HCT116 (cell line): ENCODE data around the gene HLA-DRA. TPM values are rescaled to one million over a fixed set of nuclear protein-coding genes. Genes with fewer than 3 reads are reported as not detected.

Source experiments
- ATAC-seq: fragments of 200-7000 bp; cut with Tn5 transposase; 2 replicates; pipeline ENCODE4 v1.9.1; 2020; ENCODE audit warnings: mild to moderate bottlenecking, moderate library complexity
- BruUV-seq: library from RNA; stranded (reverse); fragments of 400-500 nt; replicated peaks from 2 replicates; lab custom pipeline; 2021; lab: Mats Ljungman, UMichigan
- CTCF ChIA-PET: fragments of 300-600 bp; sonication (Branson Sonifier 250); formaldehyde crosslinking; loops from one replicate; lab custom pipeline; 2021; ENCODE audit warnings: antibody characterized with exemption; lab: Charles Lee
- POLR2A ChIA-PET: fragments of 300-600, 350-600 bp; sonication (Branson Sonifier 250); formaldehyde crosslinking; loops from one replicate; lab custom pipeline; 2021; ENCODE audit warnings: antibody characterized with exemption; lab: Charles Lee
- RAD21 ChIA-PET, 2 experiments: fragments of 300-600 bp; sonication (Branson Sonifier 250); formaldehyde crosslinking; loops; one replicate each; lab custom pipeline; 2023; ENCODE audit warnings: low total read pairs in 2 of 2; ENCODE audit not compliant: uncharacterized antibody in 2 of 2, unreplicated experiment in 2 of 2, low non-redundant PET in 1 of 2; lab: Charles Lee
- DNase-seq: peaks from one replicate; pipeline ENCODE4 v3.0.0-alpha.2; 2010; ENCODE audit warnings: low read depth, low spot score
- H2AFZ ChIP-seq: fragments of 200-600 bp; shearing (Covaris generic), sonication (generic); 2 replicates; pipeline ENCODE4 v1.6.1; 2017; ENCODE audit warnings: low read depth, mixed run types, mixed read lengths, antibody characterized with exemption, low read length; ENCODE audit not compliant: poor library complexity, severe bottlenecking
- H3K27ac ChIP-seq: 2 replicates; pipeline ENCODE4 v1.5.1; 2012; ENCODE audit warnings: low read depth, low read length
- H3K27me3 ChIP-seq: fragments of 200-600 bp; sonication (generic); 2 replicates; pipeline ENCODE4 v1.6.1; 2016; ENCODE audit warnings: mixed run types, low read length, mixed read lengths; ENCODE audit not compliant: insufficient read depth
- H3K36me3 ChIP-seq, 2 experiments: fragments of 200-500 bp in 1 of 2; fragments of 200-600 bp in 1 of 2; sonication (Bioruptor generic) in 1 of 2; sonication (generic) in 1 of 2; 2 replicates each; pipeline versions ENCODE4 v1.5.1 to v1.6.1; 2014 to 2016; ENCODE audit warnings: low read length in 2 of 2, inconsistent platforms in 1 of 2, mixed read lengths in 1 of 2, mixed run types in 1 of 2; ENCODE audit not compliant: insufficient read depth in 2 of 2, control insufficient read depth in 1 of 2
- H3K4me1 ChIP-seq, 2 experiments: fragments of 200-600 bp in 1 of 2; sonication (generic) in 1 of 2; 2 replicates each; pipeline versions ENCODE4 v1.5.1 to v1.6.1; 2012 to 2017; ENCODE audit warnings: low read length in 2 of 2, inconsistent platforms in 1 of 2, mild to moderate bottlenecking in 1 of 2, mixed read lengths in 1 of 2, mixed run types in 1 of 2, moderate library complexity in 1 of 2; ENCODE audit not compliant: insufficient read depth in 2 of 2, control insufficient read depth in 1 of 2
- H3K4me2 ChIP-seq: fragments of 200-600 bp; sonication (generic); 2 replicates; pipeline ENCODE4 v1.6.1; 2017; ENCODE audit warnings: mixed run types, low read length, mixed read lengths
- H3K4me3 ChIP-seq, 2 experiments: fragments of 200-600 bp in 1 of 2; sonication (generic) in 1 of 2; replicated peaks in 1 of 2; 2 replicates each; pipeline ENCODE4 v1.5.1; 2011 to 2016; ENCODE audit warnings: low read length in 2 of 2, control low read depth in 1 of 2, low read depth in 1 of 2, mild to moderate bottlenecking in 1 of 2, mixed read lengths in 1 of 2, mixed run types in 1 of 2
- H3K79me2 ChIP-seq: fragments of 200-600 bp; sonication (generic); 2 replicates; pipeline ENCODE4 v1.6.1; 2017; ENCODE audit warnings: mild to moderate bottlenecking, mixed run types, low read length, moderate library complexity, mixed read lengths; ENCODE audit not compliant: insufficient read depth
- H3K9ac ChIP-seq: fragments of 200-600 bp; sonication (generic); 2 replicates; pipeline ENCODE4 v1.6.1; 2016; ENCODE audit warnings: low read length, mixed read lengths
- H3K9me2 ChIP-seq: fragments of 200-600 bp; sonication (generic), shearing (Covaris generic); 2 replicates; pipeline ENCODE4 v1.6.1; 2017; ENCODE audit warnings: mixed run types, mild to moderate bottlenecking, moderate library complexity; ENCODE audit not compliant: insufficient read depth
- H3K9me3 ChIP-seq, 2 experiments: fragments of 200-500 bp in 1 of 2; fragments of 200-600 bp in 1 of 2; sonication (Bioruptor generic) in 1 of 2; sonication (generic) in 1 of 2; 2 replicates each; pipeline ENCODE4 v1.6.1; 2014 to 2017; ENCODE audit warnings: low read length in 2 of 2, mixed read lengths in 2 of 2, inconsistent platforms in 1 of 2, low read depth in 1 of 2, mild to moderate bottlenecking in 1 of 2, mixed run types in 1 of 2, moderate library complexity in 1 of 2; ENCODE audit not compliant: control insufficient read depth in 1 of 2, insufficient read depth in 1 of 2
- H4K20me1 ChIP-seq: fragments of 200-600 bp; sonication (generic), shearing (Covaris generic); 2 replicates; pipeline ENCODE4 v1.6.1; 2017; ENCODE audit warnings: mixed run types, mild to moderate bottlenecking, moderate library complexity; ENCODE audit not compliant: insufficient read depth
- ATF3 ChIP-seq: IDR thresholded peaks from 2 replicates; pipeline ENCODE4 v1.6.1; 2012
- CEBPB ChIP-seq: IDR thresholded peaks from 2 replicates; pipeline ENCODE4 v1.6.1; 2012; ENCODE audit warnings: low read depth
- CTCF ChIP-seq, 3 experiments: fragments of 200-600 bp in 1 of 3; sonication (generic) in 1 of 3; IDR thresholded peaks in 2 of 3; conservative IDR thresholded peaks in 1 of 3; 2 replicates each; pipeline ENCODE4 v1.5.1; 2012 to 2017; ENCODE audit warnings: low read depth in 2 of 3, low read length in 2 of 3, antibody characterized with exemption in 1 of 3, borderline replicate concordance in 1 of 3, control low read depth in 1 of 3, mild to moderate bottlenecking in 1 of 3, mixed read lengths in 1 of 3, mixed run types in 1 of 3, moderate library complexity in 1 of 3; ENCODE audit not compliant: insufficient read depth in 1 of 3
- EZH2phosphoT487 ChIP-seq: fragments of 200-600 bp; IDR thresholded peaks from 2 replicates; pipeline ENCODE4 v1.6.1; 2018; ENCODE audit warnings: antibody characterized with exemption, borderline replicate concordance
- JUND ChIP-seq: IDR thresholded peaks from 2 replicates; pipeline ENCODE4 v1.6.1; 2012
- POLR2A ChIP-seq: IDR thresholded peaks from 2 replicates; pipeline ENCODE4 v1.7.0; 2011; ENCODE audit warnings: borderline replicate concordance; ENCODE audit not compliant: insufficient read depth, insufficient read length; ENCODE audit errors: extremely low read depth
- POLR2AphosphoS5 ChIP-seq: IDR thresholded peaks from 2 replicates; pipeline ENCODE4 v1.6.1; 2011; ENCODE audit warnings: mild to moderate bottlenecking, low read depth, low read length, moderate library complexity
- SIN3A ChIP-seq: IDR thresholded peaks from 2 replicates; pipeline ENCODE4 v1.6.1; 2012; ENCODE audit warnings: low read depth
- YY1 ChIP-seq: IDR thresholded peaks from 2 replicates; pipeline ENCODE4 v1.6.1; 2011; ENCODE audit warnings: low read length, low read depth, moderate library complexity, mild to moderate bottlenecking; ENCODE audit not compliant: insufficient replicate concordance; ENCODE audit errors: extremely low read depth
- ZNF274 ChIP-seq: fragments of 200-500 bp; sonication (Bioruptor generic); IDR thresholded peaks from 2 replicates; pipeline ENCODE4 v1.6.1; 2014; ENCODE audit warnings: mild to moderate bottlenecking, low read depth, low read length, inconsistent platforms
- intact Hi-C: fragments of 100-400 bp; cut with micrococcal nuclease; formaldehyde crosslinking; loops from 2 replicates; pipeline ENCODE4 v1.10.0; 2022
- total RNA-seq: library from RNA; stranded (reverse); gene quantifications from one replicate; pipeline ENCODE4 v1.2.1, GENCODE V29; 2021; ENCODE audit not compliant: unreplicated experiment
- TF ChIP-seq, protein P1 (sequence below): IDR thresholded peaks from 2 replicates; pipeline ENCODE4 v1.6.1; 2012; ENCODE audit warnings: low read depth

The HLA-DRA gene
- total RNA-seq, 1 experiment from 2014 or later = 4.7 TPM

DNA sequence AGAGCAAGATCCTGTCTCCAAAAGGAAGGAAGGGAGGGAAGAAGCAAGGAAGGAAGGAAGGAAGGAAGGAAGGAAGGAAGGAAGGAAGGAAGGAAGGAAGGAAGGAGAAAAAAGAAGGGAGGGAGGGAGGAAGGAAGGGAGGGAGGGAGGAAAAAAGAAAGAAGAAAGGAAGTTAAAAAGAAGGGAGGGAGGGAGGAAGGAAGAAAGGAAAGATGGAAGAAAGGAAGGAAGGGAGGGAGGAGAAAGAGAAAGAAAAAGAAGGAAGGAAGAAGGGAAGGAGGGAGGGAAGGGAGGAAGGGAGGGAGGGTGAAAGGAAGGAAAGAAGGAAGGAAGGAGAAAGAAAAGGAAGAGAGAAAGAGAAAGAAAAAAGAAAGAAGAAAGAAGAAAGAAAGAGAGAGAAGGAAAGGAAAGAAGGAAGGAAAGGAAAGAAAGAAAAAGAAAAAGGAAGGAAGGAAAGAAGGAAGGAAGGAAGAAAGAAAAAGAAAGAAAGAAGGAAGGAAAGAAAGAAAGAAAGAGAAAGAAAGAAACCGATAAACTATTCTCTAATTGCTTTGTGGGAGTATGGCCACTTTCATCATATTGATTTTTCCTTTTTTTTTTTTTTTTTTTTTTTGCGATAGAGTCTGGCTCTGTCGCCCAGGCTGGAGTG is 9.5 kb downstream of the HLA-DRA start:
- ChIA-PET POLR2A (no interaction called here), RAD21 (no interaction called here), CTCF (no interaction called here)
- no peaks in the 10 kb centered on the region for H3K4me1 ChIP-seq
- no peak overlapping the region for H3K4me2 ChIP-seq
- no peak for ATAC-seq
- H4K20me1 ChIP-seq = no peaks in the 10 kb centered on the region
- intact Hi-C loops = no loop called here
- H3K27ac ChIP-seq = no peak overlapping the region
- H3K4me3 ChIP-seq = no peak overlapping the region
- no peaks in the 10 kb centered on the region for H3K79me2 ChIP-seq
- H3K9ac ChIP-seq = no peak overlapping the region
- no peaks in the 10 kb centered on the region for H3K27me3 ChIP-seq
- no TSS peak for BruUV-seq
- H3K9me3 ChIP-seq = no peaks in the 10 kb centered on the region
- no peak overlapping the region for H2AFZ ChIP-seq
- H3K9me2 ChIP-seq = peaks cover 2% of the 10 kb centered on the region; the same call in 1 of the 2 replicates
- no peak for DNase-seq
- H3K36me3 ChIP-seq = no peaks in the 10 kb centered on the region
- TF ChIP-seq POLR2A (no peak), YY1 (no peak), CEBPB (no peak), CTCF (IDR thresholded peaks at IDR 0.05 in 2 of 3, conservative IDR thresholded peaks at IDR 0.05 in 1 of 3; ENCODE audit: borderline replicate concordance in 1 of 3, insufficient read depth in 1 of 3, low read depth in 2 of 3, low read length in 2 of 3) (no peak), ATF3 (no peak), ZNF274 (no peak), SIN3A (no peak), EZH2phosphoT487 (no peak), POLR2AphosphoS5 (no peak), JUND (no peak)
- TF ChIP-seq, protein P1, sequence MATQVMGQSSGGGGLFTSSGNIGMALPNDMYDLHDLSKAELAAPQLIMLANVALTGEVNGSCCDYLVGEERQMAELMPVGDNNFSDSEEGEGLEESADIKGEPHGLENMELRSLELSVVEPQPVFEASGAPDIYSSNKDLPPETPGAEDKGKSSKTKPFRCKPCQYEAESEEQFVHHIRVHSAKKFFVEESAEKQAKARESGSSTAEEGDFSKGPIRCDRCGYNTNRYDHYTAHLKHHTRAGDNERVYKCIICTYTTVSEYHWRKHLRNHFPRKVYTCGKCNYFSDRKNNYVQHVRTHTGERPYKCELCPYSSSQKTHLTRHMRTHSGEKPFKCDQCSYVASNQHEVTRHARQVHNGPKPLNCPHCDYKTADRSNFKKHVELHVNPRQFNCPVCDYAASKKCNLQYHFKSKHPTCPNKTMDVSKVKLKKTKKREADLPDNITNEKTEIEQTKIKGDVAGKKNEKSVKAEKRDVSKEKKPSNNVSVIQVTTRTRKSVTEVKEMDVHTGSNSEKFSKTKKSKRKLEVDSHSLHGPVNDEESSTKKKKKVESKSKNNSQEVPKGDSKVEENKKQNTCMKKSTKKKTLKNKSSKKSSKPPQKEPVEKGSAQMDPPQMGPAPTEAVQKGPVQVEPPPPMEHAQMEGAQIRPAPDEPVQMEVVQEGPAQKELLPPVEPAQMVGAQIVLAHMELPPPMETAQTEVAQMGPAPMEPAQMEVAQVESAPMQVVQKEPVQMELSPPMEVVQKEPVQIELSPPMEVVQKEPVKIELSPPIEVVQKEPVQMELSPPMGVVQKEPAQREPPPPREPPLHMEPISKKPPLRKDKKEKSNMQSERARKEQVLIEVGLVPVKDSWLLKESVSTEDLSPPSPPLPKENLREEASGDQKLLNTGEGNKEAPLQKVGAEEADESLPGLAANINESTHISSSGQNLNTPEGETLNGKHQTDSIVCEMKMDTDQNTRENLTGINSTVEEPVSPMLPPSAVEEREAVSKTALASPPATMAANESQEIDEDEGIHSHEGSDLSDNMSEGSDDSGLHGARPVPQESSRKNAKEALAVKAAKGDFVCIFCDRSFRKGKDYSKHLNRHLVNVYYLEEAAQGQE = no peak
